GM21381 (cell line): ENCODE results near the gene SHANK1.
"Not testable (repeated sequence)": the region's sequence is repeated elsewhere in the genome, so short reads cannot be mapped to it uniquely, and the experiment has no call there.

Experiments used
- ATAC-seq: cut with Tn5 transposase; IDR thresholded peaks from one replicate; pipeline ENCODE4 v1.9.1; 2021; ENCODE audit warnings: mild to moderate bottlenecking, moderate library complexity; ENCODE audit not compliant: unreplicated experiment

The SHANK1 gene

GRCh38 chr19:50640368-50640767, 79.2 kb downstream of the SHANK1 start:
- ATAC-seq, result no peak

GRCh38 chr19:50639121-50640112, 80.2 kb downstream of the SHANK1 start, which contains the start of gene SYT3:
Gene SYT3, minus strand, starts transcription at chr19:50639881. Its CDS starts 2,470 bp downstream, at chr19:50637411.
- ATAC-seq, result no peak

GRCh38 chr19:50638600-50638999, 81.0 kb downstream of the SHANK1 start:
- ATAC-seq, result no peak

GRCh38 chr19:50636317-50637085, 83.1 kb downstream of the SHANK1 start:
- ATAC-seq, result no peak

GRCh38 chr19:50633973-50634372, 85.6 kb downstream of the SHANK1 start:
- ATAC-seq, result no peak

- ATAC-seq, result no peak
Measured at GRCh38 chr19:50633359-50633758, 86.2 kb downstream of the SHANK1 start.

- ATAC-seq, result no peak
Measured at GRCh38 chr19:50632151-50632835, 87.3 kb downstream of the SHANK1 start.

GRCh38 chr19:50629801-50630200, 89.8 kb downstream of the SHANK1 start:
- no peak for ATAC-seq

GRCh38 chr19:50629194-50629593, 90.4 kb downstream of the SHANK1 start:
- no peak for ATAC-seq

- no peak for ATAC-seq
Measured at GRCh38 chr19:50628551-50628950, 91.1 kb downstream of the SHANK1 start.

- no peak for ATAC-seq
Measured at GRCh38 chr19:50628146-50628545, 91.5 kb downstream of the SHANK1 start.

- no peak for ATAC-seq
Measured at GRCh38 chr19:50626795-50627194, 92.8 kb downstream of the SHANK1 start.

- ATAC-seq, result no peak
Measured at GRCh38 chr19:50626011-50626410, 93.6 kb downstream of the SHANK1 start.

GRCh38 chr19:50624949-50625600, 94.5 kb downstream of the SHANK1 start:
- no peak for ATAC-seq

GRCh38 chr19:50620394-50620906, 99.2 kb downstream of the SHANK1 start:
- ATAC-seq, result not testable (repeated sequence)

GRCh38 chr19:50619184-50619583, 100.4 kb downstream of the SHANK1 start:
- ATAC-seq, result not testable (repeated sequence)

GRCh38 chr19:50618379-50618778, 101.2 kb downstream of the SHANK1 start:
- not testable (repeated sequence) for ATAC-seq

- not testable (repeated sequence) for ATAC-seq
Measured at GRCh38 chr19:50612504-50613404, 106.8 kb downstream of the SHANK1 start.
